GM21737 (cell line): Measurements from ENCODE around the gene SEMA4D.

Source experiments
- ATAC-seq: cut with Tn5 transposase; IDR thresholded peaks from one replicate; pipeline ENCODE4 v1.9.1; 2021; ENCODE audit warnings: mild to moderate bottlenecking, moderate library complexity; ENCODE audit not compliant: unreplicated experiment

The SEMA4D gene

DNA sequence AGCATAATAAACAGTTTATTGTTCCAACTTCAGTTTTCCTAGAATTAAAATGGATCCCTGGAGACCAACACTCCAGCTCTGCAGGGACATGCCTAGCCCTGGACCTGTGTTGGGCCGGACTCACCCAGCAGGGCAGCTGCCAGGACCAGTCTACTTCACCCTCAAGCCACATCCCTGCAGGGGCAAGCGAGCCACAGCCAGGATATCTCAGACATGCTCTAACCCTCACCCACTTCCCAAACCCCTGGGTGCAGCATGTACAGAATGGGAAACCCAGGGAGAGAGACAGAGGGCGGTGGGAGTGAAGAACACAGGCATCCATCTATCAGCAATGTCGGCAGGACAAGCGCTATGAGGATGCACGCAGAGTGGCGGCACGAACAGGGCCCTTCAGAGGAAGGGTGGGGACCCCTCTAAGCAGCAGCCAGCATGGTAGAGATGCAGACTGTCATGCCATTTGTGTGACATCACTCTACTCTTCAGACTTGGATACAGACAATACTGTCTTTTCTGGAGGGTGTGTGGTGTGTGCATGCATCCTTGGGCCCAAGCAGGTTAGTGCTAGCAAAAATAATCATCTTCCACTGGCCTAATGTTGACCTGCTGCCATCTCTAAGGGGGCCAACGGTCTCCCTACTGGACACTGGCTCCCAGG, 83.1 kb downstream of the SEMA4D start:
- no peak for ATAC-seq

DNA sequence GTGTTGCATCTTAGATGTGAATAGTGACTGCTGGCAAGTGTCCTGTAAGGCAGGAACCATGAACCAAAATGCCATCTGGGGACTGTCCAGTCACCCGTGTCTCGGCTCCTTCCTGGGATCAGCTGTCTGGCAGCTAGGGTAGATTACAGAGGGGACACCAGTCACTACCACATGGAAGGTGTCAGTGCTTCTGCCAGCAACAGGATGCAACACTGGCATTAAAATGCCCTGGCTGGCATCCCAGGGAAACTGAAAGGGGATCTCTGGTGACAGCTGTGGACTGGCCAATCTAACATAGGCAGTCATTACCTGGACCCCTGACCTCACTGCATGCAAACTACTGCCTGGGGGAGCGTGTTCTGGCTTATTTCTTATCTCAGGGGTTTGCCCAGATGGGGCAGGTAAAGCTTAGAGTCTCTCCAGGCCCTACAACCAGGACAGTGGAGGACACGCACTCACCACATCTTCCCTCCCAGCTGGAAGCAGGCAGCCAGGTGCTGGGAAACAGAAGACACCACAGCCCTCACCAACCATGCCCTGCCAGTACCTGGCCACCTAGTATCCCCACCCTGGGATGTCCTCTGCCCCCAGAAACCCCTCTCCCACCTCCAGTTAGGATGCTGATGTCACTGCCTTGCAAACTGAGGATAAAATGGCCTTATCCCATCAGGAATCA, 83.8 kb downstream of the SEMA4D start:
- no peak for ATAC-seq

DNA sequence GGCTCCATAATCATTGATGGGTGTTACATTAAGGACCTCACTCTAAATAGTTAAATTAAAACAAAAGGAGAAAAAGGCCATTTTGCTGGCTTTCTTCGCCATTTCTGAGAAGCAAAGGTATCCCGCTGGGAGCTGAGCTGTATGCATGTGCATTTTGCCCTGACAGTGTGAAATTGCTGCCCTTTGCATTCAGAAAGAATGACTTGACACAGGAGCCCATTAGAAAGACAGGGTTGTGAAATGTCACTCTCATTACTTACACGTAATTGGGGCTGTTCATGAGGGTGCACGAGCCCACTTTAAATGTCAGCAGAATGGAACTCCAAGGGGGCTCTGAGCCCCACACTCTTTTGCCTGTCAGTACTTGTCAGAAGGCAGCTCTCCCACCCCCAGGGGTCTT, 85.0 kb downstream of the SEMA4D start:
- ATAC-seq: no peak

DNA sequence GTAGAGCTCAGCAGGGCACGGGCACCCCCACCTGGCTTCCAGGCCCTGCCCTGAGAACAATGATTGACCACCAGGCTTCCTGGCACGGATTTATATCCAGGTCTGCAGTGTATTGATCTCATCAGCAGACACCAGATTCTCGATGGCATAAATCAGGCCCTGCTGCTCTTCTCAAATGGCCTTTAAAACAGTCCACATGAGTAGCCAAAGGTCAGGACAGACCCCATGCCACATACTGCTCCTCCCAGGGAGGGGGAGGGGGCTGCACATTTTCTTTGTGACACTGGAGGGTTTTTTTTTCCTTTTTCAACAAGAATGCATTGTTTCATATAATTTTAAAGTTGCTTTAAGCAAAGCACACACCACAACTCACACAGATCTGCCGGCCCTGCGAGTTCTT, 85.4 kb downstream of the SEMA4D start:
- no peak for ATAC-seq

DNA sequence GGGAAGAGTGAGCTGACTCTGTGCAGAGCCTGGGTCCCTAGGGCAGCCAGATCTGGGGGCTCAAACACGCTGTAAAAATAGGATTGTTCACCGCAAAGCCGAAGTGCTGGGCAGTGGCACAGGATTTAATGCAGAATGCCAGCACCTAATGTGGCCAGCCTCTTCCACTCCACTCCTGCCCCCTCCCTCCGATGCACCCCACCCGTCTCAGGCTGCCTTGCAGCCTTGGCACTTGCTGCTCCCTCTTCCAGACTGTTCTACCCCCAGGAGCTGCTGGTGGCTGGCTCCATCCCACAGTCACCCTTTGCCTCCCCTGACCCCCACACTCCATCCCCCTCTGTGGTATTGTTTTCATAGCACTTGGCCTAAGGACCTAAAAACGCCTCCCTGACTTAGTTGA, 86.2 kb downstream of the SEMA4D start:
- no peak for ATAC-seq

DNA sequence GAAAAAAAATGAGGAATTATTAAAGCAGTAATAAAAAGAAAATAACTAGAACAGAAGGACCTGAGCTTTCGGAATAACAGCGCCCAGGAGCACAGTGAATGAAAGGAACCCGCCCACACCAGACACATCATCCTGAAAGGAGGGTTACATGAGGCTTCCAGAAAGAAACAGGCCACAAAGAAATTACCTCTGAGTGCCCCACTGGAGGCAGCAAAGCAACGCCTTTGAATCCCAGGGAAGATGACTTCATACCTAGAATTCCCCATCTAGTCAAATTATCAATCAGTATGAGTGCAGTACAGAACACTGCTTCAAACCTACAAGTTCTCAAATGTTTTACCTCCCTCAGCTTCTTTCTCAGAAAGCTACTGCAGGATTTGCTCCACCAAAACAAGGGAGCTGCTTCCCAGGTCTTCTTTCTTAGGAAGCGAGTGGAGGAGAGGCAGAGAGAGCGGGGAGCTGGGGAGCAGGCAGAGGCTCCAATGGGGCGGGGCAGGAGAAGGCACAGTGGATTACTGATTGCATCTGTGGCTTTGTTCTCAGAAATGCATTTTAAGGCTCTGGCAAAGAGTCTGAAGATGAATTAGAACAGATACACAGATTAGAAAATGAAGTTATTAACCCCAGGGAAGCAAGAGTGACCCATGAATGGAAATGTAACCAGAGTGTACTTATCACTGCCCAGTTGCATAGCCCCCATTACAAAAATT, 87.1 kb downstream of the SEMA4D start:
- ATAC-seq: peak; percentile 36

DNA sequence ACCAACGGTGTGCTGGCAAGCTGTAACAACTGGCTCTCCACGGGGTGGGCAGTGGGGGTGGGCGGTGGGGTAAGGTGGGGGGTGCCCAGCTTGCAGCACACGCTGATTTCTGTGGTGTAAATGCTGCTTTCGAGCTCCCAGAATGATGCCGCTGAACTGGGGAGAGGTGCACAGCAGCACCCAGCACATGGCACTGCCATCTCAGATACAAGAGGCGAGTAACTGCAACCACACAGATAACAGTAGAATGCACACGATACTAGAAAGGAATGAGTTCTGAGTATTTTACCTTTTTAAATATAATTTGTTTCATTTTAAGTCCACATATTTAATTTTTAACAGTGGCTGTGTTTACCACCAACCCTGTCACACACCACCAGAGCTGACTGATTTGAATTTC, 87.9 kb downstream of the SEMA4D start:
- ATAC-seq: no peak

DNA sequence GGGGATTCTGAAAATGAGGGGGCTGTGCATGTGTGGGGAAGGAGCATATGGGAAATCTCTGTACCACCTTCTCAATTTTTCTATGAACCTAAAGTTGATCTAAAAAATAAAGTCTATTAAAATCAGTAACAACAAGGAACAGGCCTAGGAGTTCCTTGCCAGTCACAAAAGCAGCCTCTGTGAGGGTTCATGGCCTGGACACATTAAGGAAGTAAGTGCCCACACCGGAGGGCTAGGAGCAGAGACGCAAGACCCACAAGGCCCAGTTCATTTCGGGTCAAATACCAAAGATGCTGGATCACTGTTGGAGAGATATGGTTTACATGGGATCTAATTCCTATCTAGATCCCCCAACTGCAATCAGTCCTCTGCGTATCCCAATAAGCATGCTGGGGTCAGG, 88.4 kb downstream of the SEMA4D start:
- no peak for ATAC-seq

DNA sequence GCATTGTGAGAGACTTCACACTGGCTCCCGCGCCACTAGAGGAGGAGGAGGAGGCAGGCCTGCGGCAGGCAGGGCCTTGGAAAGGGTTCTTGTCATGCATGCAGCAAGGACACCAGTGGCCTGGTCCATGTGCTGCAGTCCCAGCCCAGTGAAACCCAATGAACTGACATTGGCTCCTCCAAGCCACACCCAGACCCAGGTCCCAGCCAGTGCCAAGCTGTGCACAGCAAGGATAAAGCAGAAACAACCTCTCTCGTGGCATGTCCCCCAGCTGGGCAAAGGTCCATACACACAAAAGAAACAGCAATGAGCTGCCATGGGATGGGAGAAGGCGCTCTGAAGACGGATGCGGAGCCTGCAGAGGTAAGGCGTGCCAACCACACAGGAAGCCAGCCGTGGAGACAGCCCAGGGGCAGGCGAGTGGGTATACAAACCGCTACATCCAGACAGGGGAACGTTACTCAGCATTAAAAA, 89.2 kb downstream of the SEMA4D start:
- ATAC-seq: no peak

GRCh38 chr9:89407070-89407469, 90.8 kb downstream of the SEMA4D start:
- no peak for ATAC-seq

- ATAC-seq: peak; percentile 38
Observed at GRCh38 chr9:89405826-89406225, 92.1 kb downstream of the SEMA4D start.

GRCh38 chr9:89404074-89404473, 93.8 kb downstream of the SEMA4D start:
- ATAC-seq: no peak

GRCh38 chr9:89402695-89403427, 95.1 kb downstream of the SEMA4D start:
- no peak for ATAC-seq

- peak; percentile 63 for ATAC-seq
Observed at GRCh38 chr9:89400403-89401116, 97.4 kb downstream of the SEMA4D start.

DNA sequence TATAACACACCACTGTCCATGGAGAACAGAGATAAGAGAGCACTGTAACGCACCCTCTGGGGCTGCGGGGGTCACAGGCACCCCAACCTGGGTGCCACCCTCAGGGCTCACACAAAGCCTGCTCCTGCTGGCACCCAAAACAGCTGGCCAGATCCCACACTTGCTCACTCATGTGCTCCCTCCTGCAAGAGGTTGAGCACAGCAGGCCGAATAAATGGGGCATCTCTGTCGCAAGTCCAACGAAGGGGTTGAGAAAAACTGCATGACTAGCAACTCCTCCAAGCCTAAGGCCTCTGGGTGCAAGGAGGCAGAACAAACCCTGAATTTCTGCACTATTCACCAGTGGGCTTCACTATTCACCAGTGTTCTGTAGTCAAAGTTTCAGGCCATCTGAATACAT, 99.3 kb downstream of the SEMA4D start:
- ATAC-seq: no peak

DNA sequence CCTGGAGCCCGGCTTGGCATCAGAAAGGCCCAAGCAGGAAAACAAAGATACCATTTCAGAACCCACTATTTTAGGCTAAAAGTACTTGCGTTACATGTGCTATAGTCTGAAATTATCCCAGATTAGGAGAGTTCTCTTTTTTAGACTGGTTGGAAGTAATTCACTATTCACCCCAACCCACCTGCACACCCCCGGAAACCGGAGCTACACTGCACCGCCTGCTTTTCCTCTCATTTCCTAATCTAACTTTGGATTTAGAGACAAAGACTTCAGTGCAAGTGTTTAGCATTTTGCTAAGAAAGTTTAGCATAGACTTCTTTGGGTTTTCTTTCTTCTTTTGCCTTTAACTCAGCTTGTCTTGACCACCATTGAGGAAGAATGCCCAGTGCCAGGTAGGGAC, 100.4 kb downstream of the SEMA4D start:
- no peak for ATAC-seq

DNA sequence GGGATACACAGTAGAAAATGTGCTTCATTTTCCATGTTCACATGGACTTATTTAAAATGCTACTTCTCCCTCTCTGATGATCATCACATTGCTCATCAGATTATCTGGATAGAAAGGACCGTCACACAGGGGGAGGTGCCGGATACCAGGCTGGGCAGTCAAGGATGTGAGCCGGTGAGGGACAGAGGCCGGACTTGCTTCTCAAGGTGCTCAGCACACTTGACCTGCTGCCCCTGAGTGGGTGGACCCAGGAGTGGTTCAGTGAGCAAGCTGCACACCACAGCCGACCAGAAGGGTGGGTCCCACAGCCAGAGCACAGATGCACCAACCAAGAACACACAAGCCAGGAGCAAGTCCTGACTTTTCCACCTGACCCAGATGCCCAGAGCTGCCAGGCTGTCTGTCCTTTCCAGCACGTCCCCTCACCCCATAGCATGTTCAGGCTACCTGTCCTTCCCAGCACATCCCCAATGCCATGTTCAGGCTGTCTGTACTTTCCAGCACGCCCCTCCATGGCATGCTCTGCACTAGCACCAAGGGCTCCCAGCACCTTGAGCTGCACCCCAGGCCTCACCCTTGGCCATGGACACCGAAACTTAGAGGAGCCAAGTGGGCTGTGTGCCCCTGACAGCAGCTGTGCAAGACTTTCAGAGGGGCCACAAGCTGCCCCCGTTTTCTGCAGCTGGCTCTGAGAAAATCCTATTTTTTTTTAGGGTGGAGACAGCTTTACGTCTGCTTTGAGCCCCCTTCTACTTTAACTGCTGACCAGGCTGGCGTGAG, 101.8 kb downstream of the SEMA4D start:
- ATAC-seq: no peak

GRCh38 chr9:89394412-89394811, 103.5 kb downstream of the SEMA4D start:
- ATAC-seq: no peak

GRCh38 chr9:89391585-89391984, 106.3 kb downstream of the SEMA4D start:
- no peak for ATAC-seq

DNA sequence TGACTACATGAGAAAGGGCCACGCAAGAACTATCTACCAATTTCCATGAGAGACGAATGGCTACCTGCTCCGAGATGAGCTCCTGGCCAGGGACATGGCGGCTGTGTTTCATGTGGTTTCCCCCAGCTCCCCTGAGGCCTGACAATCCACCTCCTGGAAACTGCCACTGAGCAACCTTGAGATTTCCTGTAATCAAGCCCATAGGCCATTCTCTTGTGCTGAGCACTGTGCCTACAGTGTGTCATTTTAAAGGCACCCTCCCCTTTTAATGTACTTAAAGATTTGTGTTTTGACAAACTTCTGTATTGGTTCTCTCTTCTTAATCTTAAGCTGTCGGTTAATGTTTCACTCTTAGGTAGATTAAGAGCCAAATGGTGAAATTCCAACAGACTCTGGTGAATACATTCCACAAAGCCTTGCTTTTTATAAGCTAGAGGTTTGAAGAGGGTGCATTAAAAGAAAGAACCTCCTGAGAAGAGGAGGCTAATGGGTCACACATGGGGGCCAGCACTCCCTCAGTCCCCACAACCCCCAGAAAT, 107.3 kb downstream of the SEMA4D start:
- ATAC-seq: no peak
